Activated CD4-positive, alpha-beta T cell treated with anti-CD3 and anti-CD28 coated beads for 48 hours (primary cell): ENCODE results near the gene GTF2H2.
"Not testable (repeated sequence)": the region's sequence is repeated elsewhere in the genome, so short reads cannot be mapped to it uniquely, and the experiment has no call there.

Experiments used
- DNase-seq: peaks from one replicate; pipeline ENCODE4 v3.0.0-alpha.2; 2020

Gene GTF2H2

GRCh38 chr5:71067262-71067928 is at the start of gene GTF2H2:
Gene GTF2H2, minus strand, starts transcription at chr5:71067676. Its CDS starts 4,913 bp downstream, at chr5:71062763.
- DNase-seq: not testable (repeated sequence)

- not testable (repeated sequence) for DNase-seq
Measured at GRCh38 chr5:71109730-71110275, 42.3 kb upstream of the GTF2H2 start.

GRCh38 chr5:71099996-71100395 is 32.5 kb upstream of the GTF2H2 start:
- not testable (repeated sequence) for DNase-seq

DNA sequence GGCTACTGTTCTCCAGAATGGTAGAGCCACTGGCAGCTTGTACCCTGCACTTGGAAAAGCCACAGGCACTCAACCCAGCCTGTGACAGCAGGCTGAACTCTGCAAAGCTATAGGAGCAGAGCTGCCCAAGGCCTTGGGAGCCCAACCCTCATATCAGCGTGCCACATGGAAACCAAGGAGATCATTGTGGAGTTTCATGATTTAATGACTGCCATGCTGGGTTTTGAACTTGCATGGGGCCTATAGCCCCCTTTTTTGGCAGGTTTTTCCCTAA is 30.4 kb upstream of the GTF2H2 start:
- not testable (repeated sequence) for DNase-seq

DNA sequence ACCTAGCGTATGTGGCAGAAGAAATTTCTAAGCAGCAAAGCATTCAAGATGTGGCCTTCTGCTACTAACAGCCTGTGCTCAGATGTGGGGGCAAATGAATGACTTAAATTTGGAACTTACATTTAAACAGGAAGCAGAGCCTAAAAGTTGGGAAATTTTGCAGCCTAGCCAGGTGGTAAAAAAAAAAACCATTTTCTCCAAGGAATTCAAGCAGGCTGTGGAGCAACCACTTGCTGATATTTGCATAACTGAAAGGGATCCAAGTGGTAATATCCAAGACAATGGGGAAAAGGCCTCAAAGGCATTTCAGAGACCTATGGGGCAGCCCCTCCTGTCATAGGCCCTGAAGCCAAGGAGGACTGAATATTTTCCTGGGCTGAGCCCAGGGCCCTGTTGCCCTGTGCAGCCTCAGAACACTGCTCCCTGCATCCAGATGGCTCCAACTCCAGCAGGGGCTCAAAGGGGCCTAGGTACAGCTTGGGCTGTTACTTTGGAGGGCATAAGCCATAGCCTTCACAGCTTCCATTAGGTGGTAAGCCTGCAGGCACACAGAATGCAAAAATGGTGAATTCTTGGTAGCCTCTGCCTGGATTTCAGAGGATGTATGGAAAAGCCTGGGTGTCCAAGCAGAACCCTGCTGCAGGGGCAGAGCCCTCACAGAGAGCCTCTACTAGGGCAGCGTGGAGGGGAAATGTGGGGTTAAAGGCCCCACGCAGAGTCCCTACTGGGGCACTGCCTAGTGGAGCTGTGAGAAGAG is 29.9 kb upstream of the GTF2H2 start:
- not testable (repeated sequence) for DNase-seq

GRCh38 chr5:71089773-71090172 is 22.3 kb upstream of the GTF2H2 start:
- DNase-seq: not testable (repeated sequence)

- not testable (repeated sequence) for DNase-seq
Measured at GRCh38 chr5:71088754-71089153, 21.3 kb upstream of the GTF2H2 start.

DNA sequence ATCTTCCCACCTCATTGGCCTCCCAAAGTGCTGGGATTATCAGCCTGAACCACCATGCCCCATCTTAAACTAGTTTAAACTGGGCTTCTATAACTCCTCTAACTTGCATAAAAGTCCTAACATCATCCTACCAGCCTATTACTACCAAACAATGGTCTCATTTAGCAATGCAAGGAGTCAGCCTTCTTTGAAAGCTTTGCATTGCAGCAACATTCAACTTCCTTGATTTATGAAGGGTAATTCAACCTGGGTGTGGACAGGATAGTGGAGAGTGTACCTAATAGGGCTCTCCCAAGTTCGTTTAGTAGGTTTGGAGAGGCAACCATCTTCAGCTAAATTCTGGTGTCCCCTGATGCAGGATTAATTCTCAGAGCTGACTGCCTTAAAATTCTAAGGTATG is 18.7 kb upstream of the GTF2H2 start:
- DNase-seq: not testable (repeated sequence)

DNA sequence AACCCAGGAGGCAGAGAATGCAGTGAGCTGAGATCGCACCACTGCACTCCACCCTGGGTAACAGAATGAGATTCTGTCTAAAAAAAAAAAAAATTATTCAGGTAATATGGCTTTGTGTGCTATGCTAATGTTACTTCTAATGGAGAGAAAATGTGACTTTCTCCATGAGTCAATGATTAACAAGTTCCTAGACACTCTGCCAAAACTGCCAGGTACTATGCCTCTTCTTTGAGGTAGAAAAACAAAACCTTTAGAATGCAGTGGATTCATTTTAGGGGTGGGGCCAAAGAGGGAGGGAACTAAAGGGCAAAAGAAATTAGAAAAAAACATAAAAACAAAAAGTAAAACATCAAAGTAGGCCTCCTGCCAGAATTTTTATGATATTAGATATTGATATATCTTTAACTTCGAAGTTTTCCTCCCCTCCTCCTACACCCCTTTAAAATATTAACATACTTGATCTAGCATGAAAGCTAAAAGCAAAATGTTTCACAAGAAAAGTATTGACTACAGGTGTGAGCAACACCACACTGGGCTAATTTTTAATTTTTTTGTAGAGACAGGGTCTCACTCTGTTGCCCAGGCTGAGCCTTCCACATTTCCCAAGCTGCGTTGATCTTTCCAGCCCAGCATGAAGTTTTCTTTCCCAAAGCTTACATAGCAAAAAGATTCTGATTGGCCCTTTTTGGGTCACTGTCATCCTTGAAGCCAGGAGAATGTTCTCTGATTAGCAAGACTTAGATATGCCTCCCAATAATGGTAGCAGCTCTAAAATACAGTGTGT is 17.0 kb upstream of the GTF2H2 start:
- not testable (repeated sequence) for DNase-seq

- DNase-seq: not testable (repeated sequence)
Measured at GRCh38 chr5:71082898-71083297, 15.4 kb upstream of the GTF2H2 start.

GRCh38 chr5:71082340-71082739 is 14.9 kb upstream of the GTF2H2 start:
- not testable (repeated sequence) for DNase-seq

DNA sequence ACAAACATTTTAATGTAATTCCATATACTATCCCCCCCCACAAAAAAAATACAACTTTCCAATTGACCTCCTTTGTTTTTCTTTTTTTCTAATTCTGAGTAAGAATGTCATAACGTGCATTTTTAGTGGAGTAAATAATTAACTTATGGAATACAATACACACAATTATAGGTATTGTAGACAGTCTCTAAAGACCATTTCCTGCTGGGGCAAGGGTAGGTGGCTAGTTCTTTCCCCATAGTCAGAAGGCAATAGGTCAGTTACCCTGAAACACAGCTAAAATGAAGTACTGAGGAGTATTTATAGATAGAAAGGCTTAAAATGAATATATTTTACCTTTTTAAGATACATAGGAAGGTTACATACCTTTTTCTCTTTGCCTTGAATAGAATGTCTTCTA is 6.2 kb downstream of the GTF2H2 start:
- not testable (repeated sequence) for DNase-seq

DNA sequence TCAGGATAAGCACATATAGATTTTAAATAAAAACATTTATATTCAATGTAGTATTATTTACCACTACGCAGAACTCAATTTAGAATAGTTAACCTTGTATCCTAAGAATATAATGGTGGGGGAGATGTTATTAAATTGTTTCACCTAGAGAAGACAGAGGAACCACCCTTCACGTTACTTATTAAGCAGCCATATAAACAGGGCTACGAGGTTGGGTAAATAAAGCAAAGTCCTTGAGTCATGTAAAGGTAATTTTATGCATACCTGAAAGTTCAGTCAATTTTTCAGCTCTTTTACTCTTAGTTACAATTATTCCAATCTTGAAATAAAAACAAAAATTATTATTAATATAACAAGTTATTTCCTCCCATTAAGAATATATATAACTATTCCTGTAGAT is 8.1 kb downstream of the GTF2H2 start:
- not testable (repeated sequence) for DNase-seq

- not testable (repeated sequence) for DNase-seq
Measured at GRCh38 chr5:71044808-71045207, 22.7 kb downstream of the GTF2H2 start.

DNA sequence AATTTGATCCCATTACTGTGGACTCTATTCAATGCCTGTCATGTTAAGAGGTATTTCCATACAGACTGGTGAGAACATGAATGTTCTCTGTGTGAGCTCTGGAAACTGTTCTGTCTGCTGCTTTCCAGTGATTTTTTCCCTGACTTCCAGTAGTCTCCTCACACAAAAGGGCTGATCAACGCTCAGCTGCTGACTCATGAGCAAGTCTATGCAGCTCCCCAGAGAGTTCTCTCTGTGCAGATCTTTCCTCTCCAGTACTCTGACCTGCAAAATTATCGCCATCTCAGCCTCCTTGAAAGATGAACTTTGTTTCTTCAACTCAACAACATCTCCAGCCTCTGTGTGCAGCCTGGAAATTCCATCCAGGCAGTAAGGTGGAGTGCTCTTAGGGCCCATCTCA is 23.3 kb downstream of the GTF2H2 start:
- DNase-seq: not testable (repeated sequence)

- not testable (repeated sequence) for DNase-seq
Measured at GRCh38 chr5:71031046-71031776, 36.3 kb downstream of the GTF2H2 start.

DNA sequence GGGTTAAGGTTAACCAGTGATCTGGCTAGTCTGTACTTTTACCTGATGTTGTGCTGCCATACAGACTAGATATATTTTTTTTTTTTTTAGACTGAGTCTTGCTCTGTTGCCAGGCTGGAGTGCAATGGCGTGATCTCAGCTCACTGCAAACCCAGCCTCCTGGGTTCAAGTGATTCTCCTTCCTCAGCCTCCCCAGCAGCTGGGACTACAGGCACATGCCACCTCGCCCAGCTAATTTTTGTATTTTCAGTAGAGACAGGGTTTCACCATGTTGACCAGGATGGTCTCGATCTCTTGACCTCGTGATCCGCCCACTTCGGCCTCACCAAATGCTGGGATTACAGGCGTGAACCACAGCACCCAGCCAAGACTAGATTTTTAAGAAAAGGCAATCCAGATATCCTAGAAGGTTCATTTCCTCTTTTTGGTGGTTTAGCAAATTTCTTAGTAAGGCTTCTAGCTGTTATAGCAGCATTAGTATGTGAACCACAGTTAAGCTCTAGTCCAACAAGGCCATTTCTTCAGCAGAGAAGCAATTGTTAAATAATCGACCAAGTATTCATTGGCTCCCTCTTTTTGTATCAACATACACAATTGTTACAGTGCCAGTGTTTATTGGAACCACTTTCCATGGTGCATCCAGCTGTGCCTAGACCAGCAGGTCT is 42.1 kb downstream of the GTF2H2 start, which contains the start of gene NAIP:
Gene NAIP (minus strand): TSS at position 51 of the 665 bp plus-strand sequence. CDS start 12,424 bp downstream, outside the sequence.
- DNase-seq: not testable (repeated sequence)

GRCh38 chr5:71020643-71021042 is 46.8 kb downstream of the GTF2H2 start:
- DNase-seq: not testable (repeated sequence)

GRCh38 chr5:71018376-71019005 is 49.0 kb downstream of the GTF2H2 start:
- not testable (repeated sequence) for DNase-seq

DNA sequence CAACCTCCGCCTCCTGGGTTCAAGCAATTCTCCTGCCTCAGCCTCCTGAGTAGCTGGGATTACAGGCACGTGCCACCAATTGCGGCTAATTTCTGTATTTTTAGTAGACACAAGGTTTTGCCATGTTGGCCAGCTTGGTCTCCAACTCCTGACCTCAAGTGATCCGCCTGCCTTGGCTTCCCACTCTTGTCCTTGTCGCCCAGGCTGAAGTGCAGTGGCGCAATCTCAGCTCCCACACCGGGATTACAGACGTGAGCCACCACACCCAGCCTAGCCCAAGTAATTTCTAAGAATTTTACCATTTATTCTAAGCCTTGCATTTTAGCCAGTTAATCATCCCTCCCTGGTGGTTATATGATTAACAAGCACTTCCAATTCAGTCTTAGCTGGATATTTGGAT is 53.3 kb downstream of the GTF2H2 start:
- no peak for DNase-seq

GRCh38 chr5:71013575-71013974 is 53.9 kb downstream of the GTF2H2 start:
- DNase-seq: no peak
